ENCODE measurements around the gene PIGW.

The PIGW gene

DNA sequence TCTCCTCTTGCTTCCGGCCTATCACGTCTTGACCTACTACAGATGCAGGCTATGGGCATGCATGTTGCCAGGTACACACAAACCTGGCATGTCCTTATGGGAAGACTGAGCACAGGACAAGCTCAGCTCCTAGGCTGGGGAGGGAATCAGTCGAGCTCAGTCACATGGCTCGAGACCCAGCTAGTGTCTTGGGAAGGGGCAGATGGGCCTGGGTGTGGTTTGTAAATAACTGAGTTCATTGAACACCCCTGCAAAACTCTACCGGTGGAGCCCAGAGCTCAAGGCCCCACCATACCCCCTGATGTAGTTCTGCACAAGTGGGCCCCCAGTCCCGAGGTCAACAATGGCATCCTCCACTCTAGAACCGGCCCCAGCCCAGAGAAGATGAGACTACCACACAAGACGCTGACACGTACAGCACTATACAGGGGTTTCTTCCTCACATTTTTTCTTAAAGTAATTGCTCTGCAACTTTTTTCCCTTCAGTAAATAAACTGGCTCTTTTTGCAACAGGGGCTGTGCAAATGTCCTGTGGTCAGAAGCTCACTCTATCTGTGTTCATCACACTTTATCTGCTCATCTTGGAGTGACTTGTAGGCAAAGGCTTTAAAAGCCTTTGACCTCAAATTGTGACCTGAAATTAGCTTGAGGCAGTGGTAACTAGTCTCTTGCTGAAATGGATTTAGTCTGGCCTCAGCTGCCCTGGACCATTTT is 25.4 kb upstream of the PIGW start:
- TF ChIP-seq, protein P1, sequence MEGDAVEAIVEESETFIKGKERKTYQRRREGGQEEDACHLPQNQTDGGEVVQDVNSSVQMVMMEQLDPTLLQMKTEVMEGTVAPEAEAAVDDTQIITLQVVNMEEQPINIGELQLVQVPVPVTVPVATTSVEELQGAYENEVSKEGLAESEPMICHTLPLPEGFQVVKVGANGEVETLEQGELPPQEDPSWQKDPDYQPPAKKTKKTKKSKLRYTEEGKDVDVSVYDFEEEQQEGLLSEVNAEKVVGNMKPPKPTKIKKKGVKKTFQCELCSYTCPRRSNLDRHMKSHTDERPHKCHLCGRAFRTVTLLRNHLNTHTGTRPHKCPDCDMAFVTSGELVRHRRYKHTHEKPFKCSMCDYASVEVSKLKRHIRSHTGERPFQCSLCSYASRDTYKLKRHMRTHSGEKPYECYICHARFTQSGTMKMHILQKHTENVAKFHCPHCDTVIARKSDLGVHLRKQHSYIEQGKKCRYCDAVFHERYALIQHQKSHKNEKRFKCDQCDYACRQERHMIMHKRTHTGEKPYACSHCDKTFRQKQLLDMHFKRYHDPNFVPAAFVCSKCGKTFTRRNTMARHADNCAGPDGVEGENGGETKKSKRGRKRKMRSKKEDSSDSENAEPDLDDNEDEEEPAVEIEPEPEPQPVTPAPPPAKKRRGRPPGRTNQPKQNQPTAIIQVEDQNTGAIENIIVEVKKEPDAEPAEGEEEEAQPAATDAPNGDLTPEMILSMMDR (IDR thresholded peaks at IDR 0.05; ENCODE audit: insufficient read depth, low read length, poor library complexity, severe bottlenecking) = no peak
- H3K27me3 ChIP-seq (replicated peaks; ENCODE audit: control insufficient read depth, insufficient read depth, low read length) = no peaks in the 10 kb centered on the region
- peaks cover 40% of the 10 kb centered on the region for H3K36me3 ChIP-seq (ENCODE audit: control insufficient read depth, insufficient read depth, low read length)
- DNase-seq (ENCODE audit: extremely low read depth, insufficient read length) = no peak
- H3K4me3 ChIP-seq (replicated peaks; ENCODE audit: low read depth, low read length) = no peak overlapping the region

DNA sequence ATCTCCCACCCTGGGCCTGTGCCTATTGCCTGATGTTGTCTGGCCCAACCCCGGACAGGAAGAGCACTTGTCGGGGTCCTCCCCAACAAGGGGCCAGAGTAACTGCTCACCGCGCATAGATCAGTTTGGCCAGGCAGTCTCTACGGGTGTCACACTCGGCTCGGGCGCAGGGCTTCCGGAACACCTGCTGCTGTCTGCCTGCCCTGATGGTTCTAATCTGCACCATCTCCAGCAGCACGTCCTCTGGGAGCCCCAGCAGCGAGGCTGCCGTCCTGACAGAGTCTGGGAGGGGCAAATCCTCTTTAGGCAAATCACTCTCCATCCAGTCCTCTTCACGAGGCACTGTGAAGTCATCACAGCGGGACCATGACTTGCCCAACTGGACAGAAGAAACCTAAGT is 24.2 kb upstream of the PIGW start:
- Histone ChIP-seq H3K4me3 (replicated peaks; ENCODE audit: low read depth, low read length) (no peak overlapping the region), H3K27me3 (replicated peaks; ENCODE audit: control insufficient read depth, insufficient read depth, low read length) (no peaks in the 10 kb centered on the region), H3K36me3 (ENCODE audit: control insufficient read depth, insufficient read depth, low read length) (peaks cover 36% of the 10 kb centered on the region)
- no peak for DNase-seq (ENCODE audit: extremely low read depth, insufficient read length)
- TF ChIP-seq, protein P1 (IDR thresholded peaks at IDR 0.05; ENCODE audit: insufficient read depth, low read length, poor library complexity, severe bottlenecking) = no peak

DNA sequence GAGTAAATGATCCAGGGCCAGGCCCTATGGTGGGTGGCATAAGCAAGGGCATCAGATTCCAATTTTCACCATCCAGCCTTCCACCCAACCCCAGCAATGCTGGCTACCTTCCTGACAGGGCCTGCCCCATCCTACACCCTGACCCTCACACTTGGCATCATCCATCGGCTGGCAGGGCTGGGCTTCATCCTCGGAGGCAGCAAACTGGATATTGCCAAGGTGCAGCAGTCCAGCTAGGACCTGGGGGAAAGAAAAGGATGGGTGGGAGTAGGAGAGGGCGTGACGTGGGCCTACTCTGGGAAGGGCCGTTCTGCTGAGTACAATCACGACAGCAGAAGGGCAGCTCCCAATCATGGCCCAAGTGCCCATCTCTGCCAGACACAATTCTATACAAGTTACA is 23.6 kb upstream of the PIGW start:
- H3K36me3 ChIP-seq (ENCODE audit: control insufficient read depth, insufficient read depth, low read length) = peaks cover 39% of the 10 kb centered on the region
- TF ChIP-seq, protein P1 (IDR thresholded peaks at IDR 0.05; ENCODE audit: insufficient read depth, low read length, poor library complexity, severe bottlenecking) = no peak
- no peak overlapping the region for H3K4me3 ChIP-seq (replicated peaks; ENCODE audit: low read depth, low read length)

DNA sequence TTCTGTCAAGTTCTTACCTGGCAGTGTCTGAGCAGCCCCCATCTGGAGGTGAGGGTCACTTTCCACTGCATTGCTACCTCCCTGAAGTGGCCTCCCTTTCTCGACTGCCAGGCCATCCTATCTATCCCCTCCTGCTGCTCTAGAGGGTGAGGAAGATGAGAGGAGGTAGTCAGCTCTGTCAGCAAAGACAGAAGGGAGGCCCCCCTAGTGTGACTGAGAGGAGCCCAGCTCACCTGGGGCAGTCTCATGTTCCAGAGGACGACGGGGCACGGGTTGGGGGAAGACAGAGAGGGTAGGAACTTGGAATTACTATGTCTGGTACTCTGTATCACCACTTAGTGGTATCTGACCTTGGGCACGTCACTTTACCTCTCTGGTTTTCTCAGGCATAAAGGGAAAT is 22.1 kb upstream of the PIGW start:
- no peaks in the 10 kb centered on the region for H3K27me3 ChIP-seq (replicated peaks; ENCODE audit: control insufficient read depth, insufficient read depth, low read length)
- no peak for DNase-seq (ENCODE audit: extremely low read depth, insufficient read length)
- peaks cover 32% of the 10 kb centered on the region for H3K36me3 ChIP-seq (ENCODE audit: control insufficient read depth, insufficient read depth, low read length)
- TF ChIP-seq, protein P1 (IDR thresholded peaks at IDR 0.05; ENCODE audit: insufficient read depth, low read length, poor library complexity, severe bottlenecking) = no peak
- H3K4me3 ChIP-seq (replicated peaks; ENCODE audit: low read depth, low read length) = no peak overlapping the region

More for the DNA sequence above, 23.6 kb upstream of the PIGW start:
- H3K27me3 ChIP-seq (replicated peaks; ENCODE audit: control insufficient read depth, insufficient read depth, low read length) = no peaks in the 10 kb centered on the region
- no peak for DNase-seq (ENCODE audit: extremely low read depth, insufficient read length)

DNA sequence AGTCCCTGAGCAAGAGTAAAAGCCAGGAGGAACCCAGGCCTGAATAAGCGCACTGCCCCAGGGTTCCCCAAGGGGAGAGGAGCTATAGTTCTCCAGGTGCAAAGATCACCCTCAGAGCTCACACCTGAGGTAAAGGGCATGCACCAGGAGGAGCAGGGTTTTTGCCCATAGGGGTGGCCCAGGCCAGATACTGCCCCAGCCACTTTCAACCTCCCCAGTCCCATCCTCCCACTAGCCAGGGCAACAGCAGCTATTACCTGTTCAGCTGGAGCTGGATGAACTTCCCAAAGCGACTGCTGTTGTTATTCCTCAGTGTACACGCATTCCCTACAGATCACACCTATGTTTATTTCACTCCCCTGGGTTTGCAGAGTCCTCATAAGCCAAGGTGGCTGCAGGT is 19.9 kb upstream of the PIGW start:
- Histone ChIP-seq H3K36me3 (ENCODE audit: control insufficient read depth, insufficient read depth, low read length) (peaks cover 21% of the 10 kb centered on the region), H3K4me3 (replicated peaks; ENCODE audit: low read depth, low read length) (no peak overlapping the region)
- TF ChIP-seq, protein P1 (IDR thresholded peaks at IDR 0.05; ENCODE audit: insufficient read depth, low read length, poor library complexity, severe bottlenecking) = no peak

DNA sequence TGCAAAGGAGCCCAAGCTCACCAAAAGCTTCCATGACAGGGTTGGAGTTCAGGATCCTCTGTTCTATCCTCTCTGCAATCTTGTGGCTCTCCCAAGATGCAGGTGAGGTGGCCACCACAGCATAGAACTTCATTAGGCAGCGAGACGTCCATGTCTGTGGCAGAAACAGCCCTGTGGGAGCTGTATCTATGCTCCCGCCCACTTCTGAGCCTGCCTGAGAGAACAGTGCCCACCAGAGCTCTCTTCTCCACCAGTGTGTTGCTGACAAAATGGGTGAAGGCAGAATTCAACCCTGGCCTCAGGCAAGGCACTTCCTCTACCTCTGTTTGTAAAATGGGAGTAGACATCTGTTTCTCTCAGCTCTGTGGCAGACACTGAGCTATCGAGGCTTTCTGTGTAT is 18.9 kb upstream of the PIGW start:
- no peak for DNase-seq (ENCODE audit: extremely low read depth, insufficient read length)
- no peaks in the 10 kb centered on the region for H3K27me3 ChIP-seq (replicated peaks; ENCODE audit: control insufficient read depth, insufficient read depth, low read length)
- H3K4me3 ChIP-seq (replicated peaks; ENCODE audit: low read depth, low read length) = no peak overlapping the region
- TF ChIP-seq, protein P1 (IDR thresholded peaks at IDR 0.05; ENCODE audit: insufficient read depth, low read length, poor library complexity, severe bottlenecking) = no peak
- peaks cover 16% of the 10 kb centered on the region for H3K36me3 ChIP-seq (ENCODE audit: control insufficient read depth, insufficient read depth, low read length)

More for the DNA sequence above, 19.9 kb upstream of the PIGW start:
- H3K27me3 ChIP-seq (replicated peaks; ENCODE audit: control insufficient read depth, insufficient read depth, low read length) = no peaks in the 10 kb centered on the region
- no peak for DNase-seq (ENCODE audit: extremely low read depth, insufficient read length)
